Gastroesophageal sphincter (tissue), 3 donors: ENCODE measurements around the gene ILF3.

Experiments
- CTCF ChIP-seq, 4 experiments: fragments of 200-600 bp in 2 of 4; fragments of 450-650 bp in 2 of 4; sonication (generic) in 1 of 4; IDR thresholded peaks; one replicate each; pipeline ENCODE4 v1.5.1; 2017 to 2019; ENCODE audit warnings: antibody characterized with exemption in 4 of 4, mild to moderate bottlenecking in 2 of 4, moderate library complexity in 2 of 4
- POLR2A ChIP-seq, 2 donors: fragments of 450-650 bp; IDR thresholded peaks; one replicate each; pipeline ENCODE4 v1.6.1; 2017; ENCODE audit warnings: antibody characterized with exemption in 2 of 2, mild to moderate bottlenecking in 2 of 2, moderate library complexity in 1 of 2

GRCh38 chr19:10634963-10635362 is 19.2 kb upstream of the ILF3 start:
- no peak for TF ChIP-seq CTCF (IDR thresholded peaks at IDR 0.05)
- no peak for TF ChIP-seq POLR2A (IDR thresholded peaks at IDR 0.05)
